ENCODE data around the gene SCN4A. TPM values are rescaled to one million over a fixed set of nuclear protein-coding genes. Genes with fewer than 3 reads are reported as not detected.
A peak's percentile ranks its signal among the peaks of the same experiment; 100 is the strongest.

Gene SCN4A
- total RNA-seq, 2 donors from 2014 or later: 0.20 TPM; not detected in 1

- no peak for ATAC-seq
- DNase-seq: no peak
- intact Hi-C loops (cut with DNase I, micrococcal nuclease): no loop called here
These were observed 9.6 kb downstream of the SCN4A start for GRCh38 chr17:63963123-63963522.

GRCh38 chr17:63962298-63962744 is 10.4 kb downstream of the SCN4A start:
- no peak for DNase-seq
- intact Hi-C loops (cut with DNase I, micrococcal nuclease): no loop called here
- ATAC-seq: no peak

- intact Hi-C loops (cut with DNase I, micrococcal nuclease): no loop called here
- DNase-seq (peak; percentile 54 to 60), ATAC-seq (peak; percentile 71)
These were observed 11.1 kb downstream of the SCN4A start for GRCh38 chr17:63961355-63962212.

- ATAC-seq (no peak), DNase-seq (no peak)
- intact Hi-C loops (cut with DNase I, micrococcal nuclease): no loop called here
These were observed 12.3 kb downstream of the SCN4A start for GRCh38 chr17:63960430-63960829.

- DNase-seq: no peak
- intact Hi-C loops (cut with DNase I, micrococcal nuclease): no loop called here
- no peak for ATAC-seq
These were observed 12.7 kb downstream of the SCN4A start for GRCh38 chr17:63960006-63960405.

GRCh38 chr17:63956296-63956920 is 16.3 kb downstream of the SCN4A start:
- intact Hi-C loops (cut with DNase I, micrococcal nuclease): no loop called here
- ATAC-seq (no peak), DNase-seq (no peak)

- DNase-seq: no peak
- intact Hi-C loops (cut with DNase I, micrococcal nuclease): no loop called here
- no peak for ATAC-seq
These were observed 16.9 kb downstream of the SCN4A start for GRCh38 chr17:63955791-63956190.

- no peak for ATAC-seq
- intact Hi-C loops (cut with DNase I, micrococcal nuclease): no loop called here
- DNase-seq: no peak
These were observed 17.5 kb downstream of the SCN4A start for GRCh38 chr17:63955232-63955631.

GRCh38 chr17:63954402-63955063 is 18.2 kb downstream of the SCN4A start:
- DNase-seq (peak in 1 of 2 donors; percentile 35), ATAC-seq (peak; percentile 16)
- intact Hi-C loops (cut with DNase I, micrococcal nuclease): no loop called here

- DNase-seq (peak in 1 of 2 donors; percentile 82), ATAC-seq (peak; percentile 69)
- intact Hi-C loops (cut with DNase I, micrococcal nuclease): no loop called here
These were observed 21.5 kb downstream of the SCN4A start for GRCh38 chr17:63950940-63951907.

- DNase-seq (no peak), ATAC-seq (no peak)
- intact Hi-C loops (cut with DNase I, micrococcal nuclease): no loop called here
These were observed 23.0 kb downstream of the SCN4A start for GRCh38 chr17:63949576-63950250.

GRCh38 chr17:63948521-63948920 is 24.2 kb downstream of the SCN4A start:
- ATAC-seq (no peak), DNase-seq (no peak)
- intact Hi-C loops (cut with DNase I, micrococcal nuclease): no loop called here

- ATAC-seq (no peak), DNase-seq (no peak)
- intact Hi-C loops (cut with DNase I, micrococcal nuclease): no loop called here
These were observed 24.9 kb downstream of the SCN4A start for GRCh38 chr17:63947711-63948330.

GRCh38 chr17:63946440-63947363 is 26.0 kb downstream of the SCN4A start:
- ATAC-seq: peak; percentile 80
- intact Hi-C loops (cut with DNase I, micrococcal nuclease): no loop called here
- peak; percentile 33 to 62 for DNase-seq

GRCh38 chr17:63945784-63946439 is 26.8 kb downstream of the SCN4A start:
- intact Hi-C loops (cut with DNase I, micrococcal nuclease): no loop called here
- DNase-seq: no peak
- ATAC-seq: no peak
